ENCODE data around the gene RUFY4.

GRCh38 chr2:218026244-218026643 lies 42.8 kb upstream of the RUFY4 start:
- TF ChIP-seq CTCF (IDR thresholded peaks at IDR 0.05; ENCODE audit: extremely low read depth in 1 of 2, insufficient read depth in 1 of 2, low read depth in 1 of 2, low read length in 2 of 2) (no peak), EZH2 (IDR thresholded peaks at IDR 0.05; ENCODE audit: borderline replicate concordance, low read depth, low read length, severe bottlenecking) (no peak), POLR2AphosphoS5 (IDR thresholded peaks at IDR 0.05; ENCODE audit: insufficient read depth, low read depth, low read length) (no peak), POLR2A (IDR thresholded peaks at IDR 0.05; ENCODE audit: low read depth, low read length) (no peak), JUN (IDR thresholded peaks at IDR 0.05; ENCODE audit: borderline replicate concordance, insufficient read depth, insufficient read length, low read depth) (no peak)

All from endothelial cell of umbilical vein (primary cell).